Keratinocyte (primary cell): ENCODE results near the gene FAM83B. TPM values are rescaled to one million over a fixed set of nuclear protein-coding genes. Genes with fewer than 3 reads are reported as not detected.
A peak's percentile ranks its signal among the peaks of the same experiment; 100 is the strongest.

Experiments used
- DNase-seq: peaks from one replicate; pipeline ENCODE4 v3.0.0-alpha.2; 2011; ENCODE audit warnings: low read depth, missing footprints, low spot score
- FAIRE-seq: peaks from 2 replicates; lab custom pipeline; 2011; peaks lifted over from hg19 to GRCh38; lab: Jason Lieb, UNC
- H2AFZ ChIP-seq: 2 replicates; pipeline ENCODE4 v1.6.0; 2012; ENCODE audit warnings: low read length, control low read depth, inconsistent platforms; ENCODE audit not compliant: control insufficient read depth
- H3K27ac ChIP-seq: 2 replicates; pipeline ENCODE4 v1.5.1; 2011; ENCODE audit warnings: low read length; ENCODE audit not compliant: control insufficient read depth, insufficient read depth
- H3K27me3 ChIP-seq: 3 replicates; pipeline ENCODE4 v1.6.0; 2011; ENCODE audit warnings: low read length; ENCODE audit not compliant: control insufficient read depth, insufficient read depth; ENCODE audit errors: extremely low read depth
- H3K36me3 ChIP-seq, 2 experiments: 2 replicates in 1 of 2; 3 replicates in 1 of 2; pipeline ENCODE4 v1.5.1; 2011; ENCODE audit warnings: low read length in 2 of 2, mild to moderate bottlenecking in 1 of 2; ENCODE audit not compliant: control insufficient read depth in 2 of 2, insufficient read depth in 2 of 2; ENCODE audit errors: extremely low read depth in 1 of 2
- H3K4me1 ChIP-seq: 3 replicates; pipeline ENCODE4 v1.5.1; 2011; ENCODE audit warnings: low read length; ENCODE audit not compliant: control insufficient read depth, insufficient read depth; ENCODE audit errors: extremely low read depth
- H3K4me2 ChIP-seq: 3 replicates; pipeline ENCODE4 v1.6.0; 2011; ENCODE audit warnings: low read depth, low read length; ENCODE audit not compliant: control insufficient read depth, insufficient read depth; ENCODE audit errors: extremely low read depth
- H3K4me3 ChIP-seq, 3 experiments: fragments of 200-600 bp in 1 of 3; sonication (generic) in 1 of 3; 2 replicates in 2 of 3; 3 replicates in 1 of 3; pipeline ENCODE4 v1.5.1; 2011 to 2016; ENCODE audit warnings: low read length in 3 of 3, mild to moderate bottlenecking in 3 of 3, control low read depth in 2 of 3, inconsistent platforms in 1 of 3, low read depth in 1 of 3, mixed read lengths in 1 of 3, mixed run types in 1 of 3, moderate library complexity in 1 of 3; ENCODE audit not compliant: control insufficient read depth in 2 of 3, insufficient read depth in 2 of 3; ENCODE audit errors: extremely low read depth in 1 of 3
- H3K79me2 ChIP-seq: 2 replicates; pipeline ENCODE4 v1.6.0; 2012; ENCODE audit warnings: low read length; ENCODE audit not compliant: control insufficient read depth, insufficient read depth
- H3K9ac ChIP-seq: 3 replicates; pipeline ENCODE4 v1.6.0; 2011; ENCODE audit warnings: low read length; ENCODE audit not compliant: control insufficient read depth, insufficient read depth; ENCODE audit errors: extremely low read depth
- H3K9me1 ChIP-seq: 3 replicates; pipeline ENCODE4 v1.6.0; 2011; ENCODE audit warnings: low read length; ENCODE audit not compliant: control insufficient read depth, insufficient read depth; ENCODE audit errors: extremely low read depth
- H3K9me3 ChIP-seq: 2 replicates; pipeline ENCODE4 v1.5.1; 2012; ENCODE audit warnings: low read depth, low read length; ENCODE audit not compliant: control insufficient read depth
- H4K20me1 ChIP-seq: 3 replicates; pipeline ENCODE4 v1.6.0; 2011; ENCODE audit warnings: low read length; ENCODE audit not compliant: control insufficient read depth, insufficient read depth; ENCODE audit errors: extremely low read depth
- EZH2 ChIP-seq: IDR thresholded peaks from one replicate; pipeline ENCODE4 v1.6.1; 2012; ENCODE audit warnings: inconsistent platforms, mild to moderate bottlenecking, low read length, moderate library complexity
- dilution Hi-C: fragments of 300-500 bp; cut with MboI; formaldehyde crosslinking; loops from one replicate; pipeline ENCODE4 v1.7.0; 2020; ENCODE audit warnings: low sequenced_read_pairs; ENCODE audit not compliant: extremely low pct_ligation_motif_present
- polyA plus RNA-seq, 5 experiments: library from polyadenylated mRNA; depleted of rRNA in 3 of 5; stranded (reverse) in 3 of 5; stranded (forward) in 1 of 5; unstranded in 1 of 5; fragments of >200 nt; gene quantifications; 1 replicate in 1 of 5; 2 replicates in 3 of 5; 3 replicates in 1 of 5; pipeline versions ENCODE4 v1.2.1 to v1.2.3, GENCODE V29; 2011 to 2012; ENCODE audit warnings: missing spikeins in 2 of 5, low read depth in 1 of 5, low replicate concordance in 1 of 5
- TF ChIP-seq, protein P1 (sequence below), 3 experiments: IDR thresholded peaks in 1 of 3; conservative IDR thresholded peaks in 1 of 3; optimal IDR thresholded peaks in 1 of 3; 2 replicates in 2 of 3; 3 replicates in 1 of 3; pipeline versions ENCODE3 to v1.5.1; 2011; ENCODE audit warnings: low read length in 3 of 3, mild to moderate bottlenecking in 3 of 3, moderate library complexity in 2 of 3, control low read depth in 1 of 3, inconsistent platforms in 1 of 3; ENCODE audit not compliant: insufficient read depth in 2 of 3; ENCODE audit errors: extremely low read depth in 1 of 3

Gene FAM83B
- polyA plus RNA-seq, 1 donor (not counting 4 experiments of a cell fraction or from before 2014, with no cell fraction given), result 30.3 TPM

DNA sequence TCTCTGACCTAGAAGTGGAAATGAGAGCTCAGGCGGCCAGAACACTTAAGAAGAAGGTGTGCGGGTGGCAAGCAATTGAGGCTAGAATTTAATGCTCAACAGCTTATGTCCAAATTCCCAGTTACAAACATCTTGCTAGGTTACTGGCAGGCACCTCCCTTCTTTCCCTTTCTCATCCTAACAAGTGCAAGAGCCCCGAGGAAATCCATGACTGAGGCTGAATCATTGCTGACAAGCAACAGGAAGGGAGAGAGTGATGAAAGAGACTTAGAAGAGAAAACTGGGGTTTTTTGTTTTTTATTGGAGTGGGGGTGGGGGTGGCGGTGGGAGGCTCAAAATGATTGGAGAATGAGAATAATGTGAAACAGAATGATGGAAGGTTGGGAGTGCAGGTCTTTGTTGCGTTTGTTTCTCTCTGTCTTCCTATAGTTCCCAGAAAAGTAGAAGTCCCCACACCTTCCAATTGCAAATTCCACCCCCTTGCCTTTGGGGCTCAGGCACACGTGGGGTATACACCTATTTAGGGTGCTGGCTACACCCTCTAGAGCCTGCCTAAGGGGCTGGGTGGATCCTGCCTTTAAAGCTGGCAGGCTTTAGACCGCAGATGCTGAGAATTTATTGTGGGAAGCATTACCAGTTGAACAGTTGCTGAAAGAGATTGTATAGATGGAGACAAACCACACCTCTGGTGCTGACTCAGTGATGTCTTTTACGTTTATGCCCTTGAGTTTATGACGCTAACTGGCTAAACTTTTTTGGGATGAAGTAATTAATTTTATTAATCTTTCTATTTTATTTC, 1.4 kb downstream of the FAM83B start:
- no peaks in the 10 kb centered on the region for H3K9me1 ChIP-seq
- H4K20me1 ChIP-seq, result peaks cover 3% of the 10 kb centered on the region
- no peaks in the 10 kb centered on the region for H3K9me3 ChIP-seq
- TF ChIP-seq, protein P1, sequence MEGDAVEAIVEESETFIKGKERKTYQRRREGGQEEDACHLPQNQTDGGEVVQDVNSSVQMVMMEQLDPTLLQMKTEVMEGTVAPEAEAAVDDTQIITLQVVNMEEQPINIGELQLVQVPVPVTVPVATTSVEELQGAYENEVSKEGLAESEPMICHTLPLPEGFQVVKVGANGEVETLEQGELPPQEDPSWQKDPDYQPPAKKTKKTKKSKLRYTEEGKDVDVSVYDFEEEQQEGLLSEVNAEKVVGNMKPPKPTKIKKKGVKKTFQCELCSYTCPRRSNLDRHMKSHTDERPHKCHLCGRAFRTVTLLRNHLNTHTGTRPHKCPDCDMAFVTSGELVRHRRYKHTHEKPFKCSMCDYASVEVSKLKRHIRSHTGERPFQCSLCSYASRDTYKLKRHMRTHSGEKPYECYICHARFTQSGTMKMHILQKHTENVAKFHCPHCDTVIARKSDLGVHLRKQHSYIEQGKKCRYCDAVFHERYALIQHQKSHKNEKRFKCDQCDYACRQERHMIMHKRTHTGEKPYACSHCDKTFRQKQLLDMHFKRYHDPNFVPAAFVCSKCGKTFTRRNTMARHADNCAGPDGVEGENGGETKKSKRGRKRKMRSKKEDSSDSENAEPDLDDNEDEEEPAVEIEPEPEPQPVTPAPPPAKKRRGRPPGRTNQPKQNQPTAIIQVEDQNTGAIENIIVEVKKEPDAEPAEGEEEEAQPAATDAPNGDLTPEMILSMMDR (optimal IDR thresholded peaks at IDR 0.05 in 1 of 3, IDR thresholded peaks at IDR 0.05 in 1 of 3, conservative IDR thresholded peaks at IDR 0.05 in 1 of 3; ENCODE audit: extremely low read depth in 1 of 3, insufficient read depth in 2 of 3, low read length in 3 of 3), result no peak
- TF ChIP-seq EZH2, result no peak
- peak overlapping the region; percentile 71 to 98 (median 91) for H3K4me3 ChIP-seq
- DNase-seq (peak; percentile 72), FAIRE-seq (peak; percentile 86)
- no peak overlapping the region for H2AFZ ChIP-seq
- H3K4me2 ChIP-seq, result peak overlapping the region; percentile 78
- dilution Hi-C loops, result no loop called here
- peak overlapping the region; percentile 99 for H3K9ac ChIP-seq
- H3K36me3 ChIP-seq, result peaks cover 0 to 6% of the 10 kb centered on the region in 2 experiments
- H3K27ac ChIP-seq, result peak overlapping the region; percentile 99
- H3K4me1 ChIP-seq, result peaks cover 23% of the 10 kb centered on the region
- peaks cover 51% of the 10 kb centered on the region for H3K79me2 ChIP-seq
- H3K27me3 ChIP-seq, result no peaks in the 10 kb centered on the region

DNA sequence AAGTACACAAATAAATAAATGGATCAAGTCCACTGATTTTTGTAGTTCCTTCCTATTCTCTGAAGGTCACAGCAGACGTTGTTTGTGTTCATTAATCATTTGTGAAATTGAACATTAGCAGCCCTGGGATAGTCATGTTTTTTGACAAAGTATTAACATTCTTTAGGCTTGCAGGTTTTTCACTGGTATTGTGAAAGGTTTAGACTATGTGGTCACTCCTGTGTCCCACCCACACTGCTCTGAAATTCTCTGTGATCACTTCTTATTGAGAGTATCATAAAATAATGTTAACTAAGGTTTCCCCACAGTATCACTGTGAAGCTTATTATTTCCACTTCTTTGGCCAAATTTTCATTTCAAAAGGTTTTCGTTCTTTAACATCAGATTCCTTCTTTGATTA, 3.5 kb downstream of the FAM83B start:
- dilution Hi-C loops, result no loop called here

More for the DNA sequence above, 3.5 kb downstream of the FAM83B start:
- H3K27me3 ChIP-seq, result no peaks in the 10 kb centered on the region
- H3K79me2 ChIP-seq, result peaks cover 72% of the 10 kb centered on the region
- FAIRE-seq (no peak), DNase-seq (no peak)
- H2AFZ ChIP-seq, result no peak overlapping the region
- TF ChIP-seq, protein P1 (optimal IDR thresholded peaks at IDR 0.05 in 1 of 3, IDR thresholded peaks at IDR 0.05 in 1 of 3, conservative IDR thresholded peaks at IDR 0.05 in 1 of 3; ENCODE audit: extremely low read depth in 1 of 3, insufficient read depth in 2 of 3, low read length in 3 of 3), result no peak
- TF ChIP-seq EZH2, result no peak
- H3K4me3 ChIP-seq, result no peak overlapping the region
- H3K4me2 ChIP-seq, result peak overlapping the region; percentile 22
- peak overlapping the region; percentile 21 for H3K27ac ChIP-seq
- H3K4me1 ChIP-seq, result peaks cover 23% of the 10 kb centered on the region
- H3K9me3 ChIP-seq, result no peaks in the 10 kb centered on the region
- H3K36me3 ChIP-seq, result peaks cover 0 to 6% of the 10 kb centered on the region in 2 experiments
- no peak overlapping the region for H3K9ac ChIP-seq
- no peaks in the 10 kb centered on the region for H3K9me1 ChIP-seq
- peaks cover 3% of the 10 kb centered on the region for H4K20me1 ChIP-seq
